Ishikawa (cell line): ENCODE measurements around the gene USP2.

Experiments
- CEBPB ChIP-seq: IDR thresholded peaks from 2 replicates; pipeline ENCODE4 v1.6.1; 2012
- CREB1 ChIP-seq: IDR thresholded peaks from 2 replicates; pipeline ENCODE4 v1.6.1; 2012; ENCODE audit warnings: low read depth
- EGR1 ChIP-seq: IDR thresholded peaks from 2 replicates; pipeline ENCODE4 v1.6.1; 2012
- EP300 ChIP-seq: IDR thresholded peaks from 2 replicates; pipeline ENCODE4 v1.6.1; 2012; ENCODE audit warnings: borderline replicate concordance
- FOXM1 ChIP-seq: IDR thresholded peaks from 2 replicates; pipeline ENCODE4 v1.6.1; 2012; ENCODE audit warnings: low read depth, borderline replicate concordance
- NFIC ChIP-seq: IDR thresholded peaks from 2 replicates; pipeline ENCODE4 v1.6.1; 2012
- RAD21 ChIP-seq: IDR thresholded peaks from 2 replicates; pipeline ENCODE4 v1.6.1; 2012; ENCODE audit warnings: low read depth
- REST ChIP-seq: IDR thresholded peaks from 2 replicates; pipeline ENCODE4 v1.6.1; 2012; ENCODE audit warnings: low read depth, mild to moderate bottlenecking
- TAF1 ChIP-seq: IDR thresholded peaks from 2 replicates; pipeline ENCODE4 v1.6.1; 2012; ENCODE audit warnings: low read depth, mild to moderate bottlenecking
- TCF12 ChIP-seq: IDR thresholded peaks from 2 replicates; pipeline ENCODE4 v1.6.1; 2012; ENCODE audit warnings: low read depth
- TEAD4 ChIP-seq: IDR thresholded peaks from 2 replicates; pipeline ENCODE4 v1.6.1; 2012
- YY1 ChIP-seq: IDR thresholded peaks from 2 replicates; pipeline ENCODE4 v1.6.1; 2012; ENCODE audit warnings: low read depth
- ZBTB7A ChIP-seq: IDR thresholded peaks from 2 replicates; pipeline ENCODE4 v1.6.1; 2012; ENCODE audit warnings: low read depth
- TF ChIP-seq, protein P1 (sequence below): IDR thresholded peaks from 2 replicates; pipeline ENCODE4 v1.6.1; 2012
- TF ChIP-seq, protein P2 (sequence below): IDR thresholded peaks from 2 replicates; pipeline ENCODE4 v1.6.1; 2012

USP2 gene

DNA sequence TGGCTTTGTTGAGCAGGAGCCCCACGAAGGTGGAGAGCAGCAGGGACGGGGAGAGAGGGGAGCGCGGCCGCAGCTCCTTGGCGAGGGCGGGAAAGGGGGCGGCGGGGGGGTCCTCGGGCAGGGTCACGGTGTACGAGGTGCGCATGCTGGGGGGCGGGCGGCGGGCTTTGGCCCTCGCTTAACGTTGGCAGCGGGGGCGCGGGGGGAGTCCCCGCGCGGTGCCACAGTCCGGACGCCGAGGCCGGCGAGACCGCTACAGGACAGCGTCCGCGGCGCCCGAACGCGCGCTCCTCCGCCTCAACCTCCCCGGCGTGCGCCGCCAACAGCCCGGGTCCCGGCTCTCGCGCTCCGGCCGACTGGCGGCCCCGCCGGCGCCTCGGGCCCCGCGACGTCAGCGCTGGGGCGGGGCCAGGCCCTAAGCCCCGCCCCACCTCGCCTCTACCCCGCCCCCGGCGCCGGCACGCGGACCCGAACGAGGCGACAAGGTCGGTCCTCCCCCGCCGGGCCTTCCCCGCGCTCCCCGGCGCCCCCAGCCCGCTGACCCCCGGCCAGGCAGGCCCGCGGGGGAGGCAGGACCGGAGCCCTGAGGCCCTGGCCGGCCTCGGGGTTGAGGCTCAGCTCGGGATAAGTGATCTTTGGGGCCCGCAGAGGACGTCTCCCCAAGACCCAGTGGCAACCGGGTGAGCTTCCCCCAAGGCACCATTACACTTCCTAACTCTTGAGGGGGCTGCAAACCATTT is 17.5 kb downstream of the USP2 start:
- TF ChIP-seq TAF1 = no peak
- TF ChIP-seq, protein P1, sequence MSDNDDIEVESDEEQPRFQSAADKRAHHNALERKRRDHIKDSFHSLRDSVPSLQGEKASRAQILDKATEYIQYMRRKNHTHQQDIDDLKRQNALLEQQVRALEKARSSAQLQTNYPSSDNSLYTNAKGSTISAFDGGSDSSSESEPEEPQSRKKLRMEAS = peak; percentile 87
- TF ChIP-seq TEAD4 = no peak
- TF ChIP-seq FOXM1 = no peak
- TF ChIP-seq ZBTB7A = no peak
- TF ChIP-seq CREB1 = no peak

GRCh38 chr11:119363081-119363850 is 18.2 kb downstream of the USP2 start:
- TF ChIP-seq, protein P1 = no peak
- TF ChIP-seq EGR1 (no peak), RAD21 (no peak), FOXM1 (no peak), CEBPB (no peak), ZBTB7A (no peak; the same call in 1 of the 2 replicates), EP300 (no peak), REST (no peak), YY1 (no peak), TAF1 (no peak), NFIC (no peak), TEAD4 (no peak), CREB1 (no peak), TCF12 (no peak)
- TF ChIP-seq, protein P2, sequence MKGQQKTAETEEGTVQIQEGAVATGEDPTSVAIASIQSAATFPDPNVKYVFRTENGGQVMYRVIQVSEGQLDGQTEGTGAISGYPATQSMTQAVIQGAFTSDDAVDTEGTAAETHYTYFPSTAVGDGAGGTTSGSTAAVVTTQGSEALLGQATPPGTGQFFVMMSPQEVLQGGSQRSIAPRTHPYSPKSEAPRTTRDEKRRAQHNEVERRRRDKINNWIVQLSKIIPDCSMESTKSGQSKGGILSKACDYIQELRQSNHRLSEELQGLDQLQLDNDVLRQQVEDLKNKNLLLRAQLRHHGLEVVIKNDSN = no peak

- no peak for TF ChIP-seq YY1
- TF ChIP-seq FOXM1 = no peak
- no peak for TF ChIP-seq CEBPB
- no peak for TF ChIP-seq TCF12
- TF ChIP-seq, protein P1 = no peak
- TF ChIP-seq EGR1 = no peak
- no peak for TF ChIP-seq NFIC
- no peak for TF ChIP-seq RAD21
- TF ChIP-seq, protein P2 = no peak
- no peak for TF ChIP-seq ZBTB7A
- TF ChIP-seq TAF1 = no peak
- no peak for TF ChIP-seq CREB1
- TF ChIP-seq EP300 = no peak
- TF ChIP-seq REST = no peak
- TF ChIP-seq TEAD4 = no peak
Measured at GRCh38 chr11:119362741-119363080, 18.8 kb downstream of the USP2 start.

DNA sequence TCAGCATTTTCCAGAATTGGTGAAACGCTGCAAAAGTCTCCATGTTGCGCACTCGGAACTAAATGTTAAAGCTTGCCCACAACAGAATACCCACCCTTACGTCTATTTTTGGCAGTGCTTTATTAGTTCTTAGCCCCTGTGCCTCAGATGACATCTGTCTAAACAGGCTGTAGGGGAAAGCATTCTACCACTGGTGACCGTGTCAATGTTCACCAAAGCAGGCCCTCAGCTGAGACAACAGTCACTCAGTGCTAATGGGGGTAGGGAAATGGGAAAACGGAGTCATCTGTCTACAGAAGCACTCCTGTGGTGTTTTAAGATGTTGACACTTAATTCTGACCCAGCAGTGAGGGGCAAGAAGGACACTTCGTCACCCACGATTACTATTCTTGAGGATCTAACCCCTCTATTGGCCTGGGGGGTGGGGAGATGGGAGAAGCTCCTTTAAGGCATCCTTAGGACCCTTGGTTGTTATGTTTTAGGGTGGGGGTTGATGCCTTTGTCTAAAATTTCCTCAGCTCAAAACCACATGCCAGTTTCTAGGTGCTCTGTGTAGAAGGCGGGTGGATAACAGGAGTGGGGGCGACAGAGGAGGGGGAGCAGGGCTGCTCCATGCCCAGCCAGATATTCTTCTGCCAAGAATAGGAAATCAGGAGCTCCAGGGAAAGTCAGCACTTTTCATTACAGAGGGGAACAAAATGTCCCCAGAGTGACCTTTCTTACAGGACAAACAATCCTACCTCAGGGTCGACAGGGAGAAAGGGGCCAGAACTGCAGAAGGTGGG is 19.4 kb downstream of the USP2 start:
- no peak for TF ChIP-seq NFIC
- no peak for TF ChIP-seq TCF12
- TF ChIP-seq TAF1 = no peak
- TF ChIP-seq, protein P1 = no peak
- no peak for TF ChIP-seq FOXM1
- no peak for TF ChIP-seq RAD21
- TF ChIP-seq ZBTB7A = no peak
- no peak for TF ChIP-seq REST
- no peak for TF ChIP-seq CREB1
- no peak for TF ChIP-seq TEAD4
- TF ChIP-seq, protein P2 = no peak
- TF ChIP-seq EP300 = no peak
